Measurements from ENCODE around the gene RPP30.

RPP30 gene

DNA sequence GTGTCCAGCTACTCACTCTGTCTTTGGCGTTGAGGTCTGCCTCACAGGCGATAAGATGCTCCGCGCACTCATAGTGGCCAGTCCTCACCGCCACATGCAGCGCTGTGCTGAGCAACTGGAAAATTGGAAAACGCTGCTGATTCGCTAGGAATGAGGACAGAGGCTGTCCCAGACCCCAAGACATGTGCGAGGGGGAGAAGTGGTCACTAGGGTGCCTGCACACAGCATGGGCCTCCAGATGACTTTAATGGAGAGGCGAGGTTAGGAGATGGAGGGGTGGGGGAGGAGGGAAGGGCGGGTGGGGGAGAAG, 43.9 kb downstream of the RPP30 start:
- no peak overlapping the region for H3K4me3 ChIP-seq (ENCODE audit: low read depth, low read length)

GRCh38 chr10:90916392-90917237, 44.8 kb downstream of the RPP30 start:
- H3K4me3 ChIP-seq (ENCODE audit: low read depth, low read length) = no peak overlapping the region

GRCh38 chr10:90917238-90917967, 45.6 kb downstream of the RPP30 start:
- H3K4me3 ChIP-seq (ENCODE audit: low read depth, low read length) = no peak overlapping the region

- no peak overlapping the region for H3K4me3 ChIP-seq (ENCODE audit: low read depth, low read length)
Measured at GRCh38 chr10:90917968-90918318, 46.2 kb downstream of the RPP30 start.

DNA sequence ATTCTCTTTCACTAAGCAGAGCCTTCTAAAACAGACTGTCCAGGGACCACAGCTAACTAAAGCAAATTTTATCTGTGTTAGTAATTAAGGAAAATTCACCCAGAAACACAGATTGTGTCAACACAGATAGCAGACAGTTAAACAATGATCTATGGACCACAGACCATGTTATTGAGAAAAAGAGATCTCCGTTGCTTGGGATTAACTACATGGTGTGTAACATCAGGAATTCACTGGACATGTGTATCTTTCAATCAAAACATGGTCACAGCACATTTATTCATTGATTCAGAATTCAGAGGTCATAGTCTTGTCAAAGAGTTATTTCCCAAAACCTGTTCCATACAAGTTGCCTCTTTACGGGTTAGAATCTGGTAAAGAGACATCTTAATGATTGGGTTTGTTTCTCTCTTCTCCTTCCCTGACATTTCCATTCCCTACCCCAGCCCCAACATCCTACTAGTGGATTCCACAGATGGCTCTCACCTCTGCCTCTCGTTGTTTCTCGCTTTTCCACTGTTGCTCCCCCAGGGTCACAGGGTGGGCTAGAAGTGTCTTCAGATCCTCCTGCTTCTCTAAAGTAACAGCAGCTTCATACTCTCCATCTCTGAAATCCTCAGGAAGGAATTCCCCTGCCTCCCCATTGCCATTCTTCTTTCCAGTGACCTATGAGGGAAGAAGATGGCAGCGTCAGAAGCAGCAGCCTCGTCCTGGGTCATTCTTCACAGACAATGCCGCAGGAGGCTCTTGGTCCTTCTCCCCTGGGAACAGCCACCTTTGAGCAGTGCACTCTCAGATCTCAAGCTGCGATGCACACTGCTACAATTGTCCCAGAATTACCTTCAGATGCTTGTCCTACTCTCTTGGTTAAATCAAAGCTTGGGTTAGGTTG, 48.2 kb downstream of the RPP30 start:
- H3K4me3 ChIP-seq (ENCODE audit: low read depth, low read length) = no peak overlapping the region

GRCh38 chr10:90920986-90921666, 49.4 kb downstream of the RPP30 start, which contains the start of gene ANKRD1:
Gene ANKRD1, minus strand, starts transcription at chr10:90921087. Its CDS starts 60 bp downstream, at chr10:90921027.
- no peak within 1 kb of the TSS for H3K4me3 ChIP-seq (ENCODE audit: low read depth, low read length)

DNA sequence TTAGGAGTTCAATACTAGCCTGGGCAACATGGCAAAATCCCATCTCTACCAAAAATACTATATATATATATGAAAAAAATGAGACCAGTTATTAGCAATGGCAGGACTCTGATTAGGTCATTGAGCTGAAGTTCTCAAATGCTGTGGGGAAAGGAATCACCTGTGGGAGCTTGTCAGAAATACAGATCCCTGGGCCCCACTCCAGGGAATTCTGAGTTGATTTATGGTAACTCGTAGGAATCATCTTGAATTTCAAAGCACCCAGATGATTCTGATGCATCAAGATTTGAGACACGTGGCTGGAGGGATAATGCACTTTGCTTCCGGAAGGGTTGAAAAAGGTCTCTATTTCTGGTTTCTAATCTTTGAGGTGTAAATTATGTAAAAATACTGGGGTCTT, 50.1 kb downstream of the RPP30 start:
- H3K4me3 ChIP-seq (ENCODE audit: low read depth, low read length) = no peak overlapping the region

- H3K4me3 ChIP-seq (ENCODE audit: low read depth, low read length) = no peak overlapping the region
Measured at GRCh38 chr10:90923111-90923731, 51.4 kb downstream of the RPP30 start.

DNA sequence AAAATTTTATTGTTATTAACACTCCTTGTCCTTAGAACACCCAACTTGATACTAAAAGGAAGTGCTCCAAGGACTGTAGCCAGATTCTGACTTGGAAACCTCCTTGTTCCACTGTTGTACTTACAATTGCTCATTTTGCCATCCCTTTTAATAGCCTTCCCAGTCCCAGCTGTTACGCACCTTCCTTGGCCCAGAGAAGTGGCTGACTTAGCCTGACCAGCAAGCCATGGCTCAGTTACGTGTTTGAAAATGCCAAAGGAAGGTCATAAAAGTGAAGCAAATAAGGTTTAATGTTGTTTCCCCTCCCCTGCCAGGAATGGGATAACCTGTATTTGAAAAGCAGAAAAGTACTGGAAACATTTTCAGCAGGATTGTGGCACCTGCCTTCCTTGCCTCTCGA, 52.8 kb downstream of the RPP30 start:
- H3K4me3 ChIP-seq (ENCODE audit: low read depth, low read length) = no peak overlapping the region

GRCh38 chr10:90925079-90926029, 53.6 kb downstream of the RPP30 start:
- no peak overlapping the region for H3K4me3 ChIP-seq (ENCODE audit: low read depth, low read length)

GRCh38 chr10:90927293-90927692, 55.5 kb downstream of the RPP30 start:
- H3K4me3 ChIP-seq (ENCODE audit: low read depth, low read length) = no peak overlapping the region

GRCh38 chr10:90929179-90929578, 57.4 kb downstream of the RPP30 start:
- H3K4me3 ChIP-seq (ENCODE audit: low read depth, low read length) = no peak overlapping the region

DNA sequence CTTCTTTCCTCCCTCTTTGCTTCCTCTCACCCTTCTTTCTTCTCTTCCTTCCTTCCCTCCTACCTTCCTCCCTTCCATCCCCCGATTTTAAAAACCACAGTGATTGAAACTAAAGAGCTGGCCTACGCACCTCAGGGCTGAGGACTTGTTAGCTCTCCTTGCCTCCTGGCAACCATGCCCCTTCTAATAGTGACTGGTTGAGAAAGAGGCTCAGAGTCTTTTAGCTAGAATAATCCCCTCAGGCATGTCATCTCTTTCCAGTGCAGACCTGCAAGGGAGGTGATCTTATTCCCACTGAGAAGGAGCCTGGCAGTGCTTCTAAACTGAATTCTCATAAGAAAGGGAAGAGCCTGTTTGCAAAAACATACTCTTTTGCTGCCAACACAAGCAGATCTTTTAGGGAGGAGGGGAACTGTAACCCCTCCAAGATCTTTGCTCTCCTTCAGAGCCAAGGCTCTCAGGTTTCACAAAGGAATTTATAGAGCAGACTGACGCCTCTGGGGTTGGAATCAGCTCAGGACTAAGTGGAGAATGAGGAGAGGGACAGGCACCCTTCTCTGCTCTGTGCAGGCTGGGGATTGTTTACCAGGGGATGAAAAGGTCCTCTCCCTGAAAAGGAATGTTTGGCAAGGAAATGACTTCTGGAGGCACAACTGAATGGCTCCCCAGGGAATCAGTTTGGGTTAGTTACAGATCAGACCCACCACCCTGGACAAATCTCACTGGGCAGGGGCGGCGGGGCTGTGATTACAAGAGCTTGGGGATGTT, 58.5 kb downstream of the RPP30 start:
- no peak overlapping the region for H3K4me3 ChIP-seq (ENCODE audit: low read depth, low read length)

- H3K4me3 ChIP-seq (ENCODE audit: low read depth, low read length) = no peak overlapping the region
Measured at GRCh38 chr10:90930971-90931871, 59.4 kb downstream of the RPP30 start.

DNA sequence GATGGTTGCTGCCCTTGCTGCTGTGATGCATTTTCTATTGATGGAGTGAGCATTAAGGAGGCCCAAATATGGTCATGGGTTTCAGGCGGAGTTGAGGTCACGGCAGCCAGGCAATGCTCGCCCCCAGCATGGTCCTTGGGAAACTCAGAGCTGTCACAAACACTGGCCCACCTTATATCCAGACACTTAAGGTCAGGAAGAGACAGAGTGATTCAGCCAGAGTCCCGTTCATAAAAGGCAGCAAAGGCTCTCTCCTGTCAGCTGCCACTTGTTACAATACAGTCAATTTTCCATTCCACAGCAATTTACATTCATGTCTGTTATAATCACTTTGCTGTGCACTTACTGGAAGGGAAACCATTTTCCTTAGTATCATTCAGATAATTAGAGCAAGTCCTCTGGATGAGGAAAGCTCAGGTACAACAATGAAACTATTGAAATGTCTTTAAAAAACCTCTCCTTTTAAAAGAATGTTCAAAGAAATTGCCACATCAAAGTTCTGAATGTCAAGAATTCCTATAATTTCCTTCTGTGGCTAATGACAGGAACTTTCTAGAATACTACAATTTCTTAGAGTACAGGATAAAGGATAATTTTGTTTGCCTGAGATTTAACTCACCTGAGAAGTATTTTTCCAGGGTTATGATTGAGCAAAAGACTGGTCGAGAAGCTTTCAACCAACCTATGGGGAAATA, 64.0 kb downstream of the RPP30 start:
- H3K4me3 ChIP-seq (ENCODE audit: low read depth, low read length) = no peak overlapping the region

- no peak overlapping the region for H3K4me3 ChIP-seq (ENCODE audit: low read depth, low read length)
Measured at GRCh38 chr10:90936276-90936659, 64.5 kb downstream of the RPP30 start.

DNA sequence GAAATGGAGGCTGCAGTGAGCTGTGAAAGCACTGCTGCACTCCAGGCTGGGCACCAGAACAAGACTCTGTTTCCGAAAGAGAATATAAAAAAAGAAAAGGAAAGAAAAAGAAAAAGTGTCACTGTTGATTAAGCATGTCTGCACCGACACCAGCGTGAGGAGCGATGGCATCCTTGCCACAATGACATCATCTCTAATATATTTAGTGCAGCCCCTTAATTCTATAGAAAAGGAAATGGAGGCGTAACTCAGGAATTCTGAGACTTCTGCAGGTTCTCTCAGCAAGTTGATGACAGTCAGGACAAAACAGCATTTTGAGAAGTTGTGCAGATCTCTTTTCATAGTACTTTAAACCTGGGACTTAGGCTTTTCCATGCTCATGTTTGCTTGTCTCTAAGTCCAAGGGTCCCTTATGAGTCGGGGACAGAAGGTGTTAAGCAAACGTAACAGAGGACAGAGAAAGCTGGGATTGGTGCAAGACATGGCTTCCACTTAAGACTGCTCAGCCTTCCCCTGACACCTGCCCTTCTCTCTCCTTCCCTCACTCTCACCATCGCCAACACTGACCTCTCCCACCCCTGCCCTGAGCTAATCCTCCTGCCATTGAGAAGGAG, 66.0 kb downstream of the RPP30 start:
- H3K4me3 ChIP-seq (ENCODE audit: low read depth, low read length) = no peak overlapping the region
